Measurements from ENCODE around the gene ZNF423.

The ZNF423 gene

GRCh38 chr16:49559242-49559641 lies 296.7 kb downstream of the ZNF423 start:
- Histone ChIP-seq H3K4me3 (no peak overlapping the region), H3K27ac (no peak overlapping the region)
- TF ChIP-seq CTCF (IDR thresholded peaks at IDR 0.05), result no peak
- no peak for DNase-seq (ENCODE audit: low spot score)

GRCh38 chr16:49558451-49558850 lies 297.5 kb downstream of the ZNF423 start:
- TF ChIP-seq CTCF (IDR thresholded peaks at IDR 0.05), result no peak
- Histone ChIP-seq H3K27ac (no peak overlapping the region), H3K4me3 (no peak overlapping the region)
- no peak for DNase-seq (ENCODE audit: low spot score)

- DNase-seq (ENCODE audit: low spot score), result no peak
- Histone ChIP-seq H3K4me3 (no peak overlapping the region), H3K27ac (no peak overlapping the region)
- no peak for TF ChIP-seq CTCF (IDR thresholded peaks at IDR 0.05)
Measured at GRCh38 chr16:49556606-49557446, 299.1 kb downstream of the ZNF423 start.

- no peak overlapping the region for H3K27ac ChIP-seq
- no peak for TF ChIP-seq CTCF (IDR thresholded peaks at IDR 0.05)
- no peak for DNase-seq (ENCODE audit: low spot score)
- H3K4me3 ChIP-seq, result no peak overlapping the region
Measured at GRCh38 chr16:49556249-49556605, 299.7 kb downstream of the ZNF423 start.

GRCh38 chr16:49554681-49555080 lies 301.2 kb downstream of the ZNF423 start:
- H3K27ac ChIP-seq, result no peak overlapping the region
- DNase-seq (ENCODE audit: low spot score), result no peak
- TF ChIP-seq CTCF (IDR thresholded peaks at IDR 0.05), result no peak
- H3K4me3 ChIP-seq, result no peak overlapping the region

GRCh38 chr16:49552313-49552928 lies 303.5 kb downstream of the ZNF423 start:
- no peak for DNase-seq (ENCODE audit: low spot score)
- H3K27ac ChIP-seq, result no peak overlapping the region
- TF ChIP-seq CTCF (IDR thresholded peaks at IDR 0.05), result no peak
- H3K4me3 ChIP-seq, result no peak overlapping the region

GRCh38 chr16:49550666-49551065 lies 305.2 kb downstream of the ZNF423 start:
- Histone ChIP-seq H3K27ac (no peak overlapping the region), H3K4me3 (no peak overlapping the region)
- no peak for TF ChIP-seq CTCF (IDR thresholded peaks at IDR 0.05)
- no peak for DNase-seq (ENCODE audit: low spot score)
